HepG2 (cell line): ENCODE data around the gene THADA. TPM values are rescaled to one million over a fixed set of nuclear protein-coding genes. Genes with fewer than 3 reads are reported as not detected.
A peak's percentile ranks its signal among the peaks of the same experiment; 100 is the strongest.

Experiments
- FOXO1 ChIP-seq: sonication (generic); formaldehyde crosslinking; IDR thresholded peaks from 2 replicates; pipeline ENCODE4 v1.4.0; 2020; ENCODE audit warnings: missing genetic modification reagents
- KDM4B ChIP-seq: sonication (generic); formaldehyde crosslinking; IDR thresholded peaks from 2 replicates; pipeline ENCODE4 v1.4.0; 2020; ENCODE audit warnings: missing genetic modification reagents
- MIER2 ChIP-seq: IDR thresholded peaks from 2 replicates; pipeline ENCODE4 v1.6.1; 2016; ENCODE audit warnings: missing biosample characterization, missing genetic modification reagents
- ONECUT2 ChIP-seq: sonication (generic); formaldehyde crosslinking; IDR thresholded peaks from 2 replicates; pipeline ENCODE4 v1.4.0; 2020; ENCODE audit warnings: missing genetic modification reagents
- RBFOX2 ChIP-seq: fragments of 200-400 bp; formaldehyde crosslinking; IDR thresholded peaks from 2 replicates; pipeline ENCODE4 v1.6.1; 2017; ENCODE audit warnings: low read depth, mild to moderate bottlenecking, low read length
- SATB2 ChIP-seq: sonication (generic); formaldehyde crosslinking; IDR thresholded peaks from 2 replicates; pipeline ENCODE4 v1.5.0; 2020; ENCODE audit warnings: missing genetic modification reagents
- SP5 ChIP-seq: IDR thresholded peaks from 2 replicates; pipeline ENCODE4 v1.6.1; 2016; ENCODE audit warnings: low read depth, borderline replicate concordance
- TOE1 ChIP-seq: sonication (generic); formaldehyde crosslinking; IDR thresholded peaks from 2 replicates; pipeline ENCODE4 v1.4.0; 2020; ENCODE audit warnings: mild to moderate bottlenecking, missing genetic modification reagents
- WIZ ChIP-seq: sonication (generic); formaldehyde crosslinking; IDR thresholded peaks from 2 replicates; pipeline ENCODE4 v1.5.1; 2020; ENCODE audit warnings: mild to moderate bottlenecking, missing genetic modification reagents
- ZFP36 ChIP-seq: fragments of 150-350 bp; IDR thresholded peaks from 2 replicates; pipeline ENCODE4 v1.6.1; 2018; ENCODE audit warnings: borderline replicate concordance, low read length, low read depth; ENCODE audit not compliant: partially characterized antibody
- ZNF12 ChIP-seq: sonication (generic); formaldehyde crosslinking; IDR thresholded peaks from 2 replicates; pipeline ENCODE4 v1.5.0; 2020; ENCODE audit warnings: missing genetic modification reagents
- ZNF30 ChIP-seq: sonication (generic); formaldehyde crosslinking; IDR thresholded peaks from 2 replicates; pipeline ENCODE4 v1.5.0; 2020; ENCODE audit warnings: mild to moderate bottlenecking, missing genetic modification reagents
- ZNF33A ChIP-seq: sonication (generic); formaldehyde crosslinking; IDR thresholded peaks from 2 replicates; pipeline ENCODE4 v1.5.1; 2020; ENCODE audit warnings: missing genetic modification reagents, mild to moderate bottlenecking, moderate library complexity, borderline replicate concordance
- ZNF720 ChIP-seq: sonication (generic); formaldehyde crosslinking; IDR thresholded peaks from 2 replicates; pipeline ENCODE4 v1.4.0; 2020; ENCODE audit warnings: missing genetic modification reagents
- ZNF766 ChIP-seq: sonication (generic); formaldehyde crosslinking; IDR thresholded peaks from 2 replicates; pipeline ENCODE4 v1.5.0; 2020; ENCODE audit warnings: missing genetic modification reagents, borderline replicate concordance
- polyA plus RNA-seq, 8 experiments: library from polyadenylated mRNA; depleted of rRNA in 3 of 8; stranded (reverse) in 7 of 8; unstranded in 1 of 8; fragments of >200 nt; fragmentation: Illumina TruSeq in 4 of 8; extraction: Trizol in 4 of 8; gene quantifications; 2 replicates each; pipeline versions ENCODE4 v1.2.1 to v1.2.3, GENCODE V29; 2011 to 2016; ENCODE audit warnings: low read depth in 4 of 8, missing spikeins in 1 of 8, mixed read lengths in 1 of 8; ENCODE audit not compliant: insufficient read depth in 1 of 8
- total RNA-seq, 5 experiments: library from RNA; depleted of rRNA; stranded (reverse); fragments of >200 nt; fragmentation: Illumina TruSeq; extraction: Trizol; gene quantifications; 2 replicates each; pipeline ENCODE4 v1.2.3, GENCODE V29; 2016; ENCODE audit warnings: low read depth in 1 of 5
- TF ChIP-seq, protein P1 (sequence below): IDR thresholded peaks from 2 replicates; pipeline ENCODE4 v1.6.1; 2018; ENCODE audit warnings: missing genetic modification reagents
- TF ChIP-seq, protein P2 (sequence below): sonication (generic); formaldehyde crosslinking; IDR thresholded peaks from 2 replicates; pipeline ENCODE4 v1.8.1; 2023; ENCODE audit warnings: mild to moderate bottlenecking, moderate library complexity, missing genetic modification reagents
- TF ChIP-seq, protein P3 (sequence below): sonication (generic); formaldehyde crosslinking; IDR thresholded peaks from 2 replicates; pipeline ENCODE4 v1.4.0; 2020; ENCODE audit warnings: missing genetic modification reagents
- TF ChIP-seq, protein P4 (sequence below): sonication (generic); formaldehyde crosslinking; IDR thresholded peaks from 2 replicates; pipeline ENCODE4 v1.4.0; 2020; ENCODE audit warnings: missing genetic modification reagents, borderline replicate concordance
- TF ChIP-seq, protein P5 (sequence below): sonication (generic); formaldehyde crosslinking; IDR thresholded peaks from 2 replicates; pipeline ENCODE4 v1.4.0; 2020; ENCODE audit warnings: missing genetic modification reagents, mild to moderate bottlenecking, borderline replicate concordance

The THADA gene
- total and polyA plus RNA-seq, 2 of the 13 experiments (the other 11 are each of a cell fraction or from before 2014, with no cell fraction given) = 12.7 to 21.7 TPM

DNA sequence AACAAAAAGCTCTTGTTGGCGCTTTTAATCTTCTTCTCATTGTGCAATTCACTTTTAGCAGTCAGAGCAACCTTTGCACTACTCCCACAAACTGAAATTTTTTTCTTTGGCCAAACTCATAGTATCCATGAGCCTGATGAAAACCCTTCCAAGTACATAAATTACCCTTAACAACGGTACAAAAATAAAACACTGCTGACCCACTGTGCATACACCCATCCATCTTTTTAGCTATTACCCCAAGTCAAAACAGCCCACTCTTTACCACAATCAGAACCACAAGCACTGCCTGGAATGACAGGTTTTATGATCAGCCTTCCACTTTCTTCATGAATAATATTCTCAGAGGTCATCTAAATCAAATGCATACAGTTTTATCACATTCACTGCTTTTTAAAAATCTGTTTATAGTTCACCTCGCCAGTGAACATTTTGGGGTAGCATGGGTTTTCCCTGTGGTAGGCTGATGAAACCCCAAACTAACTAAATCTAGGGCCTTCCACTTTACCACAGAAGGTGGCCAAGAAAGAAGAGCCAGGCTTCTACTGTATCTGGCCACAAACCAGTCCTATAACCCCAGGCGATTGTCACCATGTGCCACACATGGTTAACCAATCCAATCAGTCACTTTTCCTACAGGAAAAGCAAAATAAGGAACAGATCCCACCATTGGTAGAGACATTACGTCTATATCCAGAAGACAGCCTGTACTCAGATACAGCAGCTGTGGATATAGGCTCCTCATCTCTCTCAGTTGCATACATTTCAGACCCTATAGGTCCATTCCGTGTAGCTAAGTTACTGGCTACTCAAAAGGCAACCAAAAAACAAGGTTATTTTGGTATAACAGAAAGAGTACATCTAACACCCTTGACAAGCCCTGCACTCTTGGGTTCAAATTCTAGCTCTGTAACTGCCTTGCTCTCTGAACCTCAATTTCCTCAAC lies 171.3 kb downstream of the THADA start (continued):
- TF ChIP-seq MIER2 (CRISPR knock-in tag) = no peak; the same call in 1 of the 2 replicates
- no peak for TF ChIP-seq ZNF766 (CRISPR knock-in tag)
- 0 out of 2 replicates have a peak, but pooled peaks have one; percentile 20 for TF ChIP-seq SP5 (CRISPR knock-in tag)
- TF ChIP-seq ZNF12 (CRISPR knock-in tag) = 0 out of 2 replicates have a peak, but pooled peaks have one; percentile 14
- TF ChIP-seq, protein P1, sequence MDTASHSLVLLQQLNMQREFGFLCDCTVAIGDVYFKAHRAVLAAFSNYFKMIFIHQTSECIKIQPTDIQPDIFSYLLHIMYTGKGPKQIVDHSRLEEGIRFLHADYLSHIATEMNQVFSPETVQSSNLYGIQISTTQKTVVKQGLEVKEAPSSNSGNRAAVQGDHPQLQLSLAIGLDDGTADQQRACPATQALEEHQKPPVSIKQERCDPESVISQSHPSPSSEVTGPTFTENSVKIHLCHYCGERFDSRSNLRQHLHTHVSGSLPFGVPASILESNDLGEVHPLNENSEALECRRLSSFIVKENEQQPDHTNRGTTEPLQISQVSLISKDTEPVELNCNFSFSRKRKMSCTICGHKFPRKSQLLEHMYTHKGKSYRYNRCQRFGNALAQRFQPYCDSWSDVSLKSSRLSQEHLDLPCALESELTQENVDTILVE = 0 out of 2 replicates have a peak, but pooled peaks have one; percentile 13
- 0 out of 2 replicates have a peak, but pooled peaks have one; percentile 39 for TF ChIP-seq WIZ (CRISPR knock-in tag)
- TF ChIP-seq KDM4B (CRISPR knock-in tag) = 0 out of 2 replicates have a peak, but pooled peaks have one; percentile 9
- TF ChIP-seq, protein P2, sequence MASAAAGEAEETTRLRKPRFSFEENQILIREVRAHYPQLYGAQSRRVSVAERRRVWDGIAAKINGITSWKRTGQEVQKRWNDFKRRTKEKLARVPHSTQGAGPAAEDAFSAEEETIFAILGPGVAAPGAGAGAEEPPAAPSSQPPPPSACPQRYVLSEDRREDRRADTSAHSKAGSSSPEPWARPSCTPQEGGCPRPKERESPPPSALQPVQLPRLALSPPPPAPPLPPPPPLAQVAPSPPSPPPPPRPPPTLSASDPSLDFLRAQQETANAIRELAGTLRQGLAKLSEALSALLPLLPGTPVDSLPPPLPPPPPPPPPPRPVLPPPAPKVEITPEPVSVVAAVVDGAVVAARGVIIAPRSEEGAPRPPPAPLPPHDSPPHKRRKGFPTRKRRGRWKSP (CRISPR knock-in tag) = peak; percentile 13; the same call in 1 of the 2 replicates
- peak; percentile 85; the same call in 1 of the 2 replicates for TF ChIP-seq ZNF33A (CRISPR knock-in tag)
- TF ChIP-seq ZNF720 (CRISPR knock-in tag) = no peak
- TF ChIP-seq, protein P3, sequence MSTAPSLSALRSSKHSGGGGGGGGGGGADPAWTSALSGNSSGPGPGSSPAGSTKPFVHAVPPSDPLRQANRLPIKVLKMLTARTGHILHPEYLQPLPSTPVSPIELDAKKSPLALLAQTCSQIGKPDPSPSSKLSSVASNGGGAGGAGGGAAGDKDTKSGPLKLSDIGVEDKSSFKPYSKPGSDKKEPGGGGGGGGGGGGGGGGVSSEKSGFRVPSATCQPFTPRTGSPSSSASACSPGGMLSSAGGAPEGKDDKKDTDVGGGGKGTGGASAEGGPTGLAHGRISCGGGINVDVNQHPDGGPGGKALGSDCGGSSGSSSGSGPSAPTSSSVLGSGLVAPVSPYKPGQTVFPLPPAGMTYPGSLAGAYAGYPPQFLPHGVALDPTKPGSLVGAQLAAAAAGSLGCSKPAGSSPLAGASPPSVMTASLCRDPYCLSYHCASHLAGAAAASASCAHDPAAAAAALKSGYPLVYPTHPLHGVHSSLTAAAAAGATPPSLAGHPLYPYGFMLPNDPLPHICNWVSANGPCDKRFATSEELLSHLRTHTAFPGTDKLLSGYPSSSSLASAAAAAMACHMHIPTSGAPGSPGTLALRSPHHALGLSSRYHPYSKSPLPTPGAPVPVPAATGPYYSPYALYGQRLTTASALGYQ = peak; percentile 93
- TF ChIP-seq ONECUT2 = 0 out of 2 replicates have a peak, but pooled peaks have one; percentile 22
- no peak for TF ChIP-seq ZNF30
- TF ChIP-seq, protein P4, sequence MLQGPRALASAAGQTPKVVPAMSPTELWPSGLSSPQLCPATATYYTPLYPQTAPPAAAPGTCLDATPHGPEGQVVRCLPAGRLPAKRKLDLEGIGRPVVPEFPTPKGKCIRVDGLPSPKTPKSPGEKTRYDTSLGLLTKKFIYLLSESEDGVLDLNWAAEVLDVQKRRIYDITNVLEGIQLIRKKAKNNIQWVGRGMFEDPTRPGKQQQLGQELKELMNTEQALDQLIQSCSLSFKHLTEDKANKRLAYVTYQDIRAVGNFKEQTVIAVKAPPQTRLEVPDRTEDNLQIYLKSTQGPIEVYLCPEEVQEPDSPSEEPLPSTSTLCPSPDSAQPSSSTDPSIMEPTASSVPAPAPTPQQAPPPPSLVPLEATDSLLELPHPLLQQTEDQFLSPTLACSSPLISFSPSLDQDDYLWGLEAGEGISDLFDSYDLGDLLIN (CRISPR knock-in tag) = no peak
- TF ChIP-seq ZFP36 = no peak
- 0 out of 2 replicates have a peak, but pooled peaks have one; percentile 21 for TF ChIP-seq TOE1
- TF ChIP-seq RBFOX2 = peak; percentile 42; the same call in 1 of the 2 replicates
- no peak for TF ChIP-seq SATB2 (CRISPR knock-in tag)
- TF ChIP-seq, protein P5, sequence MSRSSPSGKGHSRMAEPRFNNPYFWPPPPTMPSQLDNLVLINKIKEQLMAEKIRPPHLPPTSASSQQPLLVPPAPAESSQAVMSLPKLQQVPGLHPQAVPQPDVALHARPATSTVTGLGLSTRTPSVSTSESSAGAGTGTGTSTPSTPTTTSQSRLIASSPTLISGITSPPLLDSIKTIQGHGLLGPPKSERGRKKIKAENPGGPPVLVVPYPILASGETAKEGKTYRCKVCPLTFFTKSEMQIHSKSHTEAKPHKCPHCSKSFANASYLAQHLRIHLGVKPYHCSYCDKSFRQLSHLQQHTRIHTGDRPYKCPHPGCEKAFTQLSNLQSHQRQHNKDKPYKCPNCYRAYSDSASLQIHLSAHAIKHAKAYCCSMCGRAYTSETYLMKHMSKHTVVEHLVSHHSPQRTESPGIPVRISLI (CRISPR knock-in tag) = peak; percentile 93
- TF ChIP-seq FOXO1 (CRISPR knock-in tag) = peak; percentile 58; the same call in 1 of the 2 replicates
